Type B pancreatic cell (in vitro differentiated cells): Measurements from ENCODE around the gene ZNF426. TPM values are rescaled to one million over a fixed set of nuclear protein-coding genes. Genes with fewer than 3 reads are reported as not detected.
"Not testable (repeated sequence)": the region's sequence is repeated elsewhere in the genome, so short reads cannot be mapped to it uniquely, and the experiment has no call there.

Experiments
- DNase-seq: peaks from one replicate; pipeline ENCODE4 v3.0.0; 2021; ENCODE audit warnings: mixed read lengths; ENCODE audit not compliant: unreplicated experiment; ENCODE audit errors: extremely low spot score
- H3K27ac Mint-ChIP-seq: 2 replicates; pipeline ENCODE4 v1.8.0; 2021; ENCODE audit warnings: mild to moderate bottlenecking, mixed read lengths
- H3K27me3 Mint-ChIP-seq: 2 replicates; pipeline ENCODE4 v1.8.0; 2021; ENCODE audit warnings: mixed read lengths
- H3K36me3 Mint-ChIP-seq: 2 replicates; pipeline ENCODE4 v1.8.0; 2021; ENCODE audit warnings: mixed read lengths
- H3K4me1 Mint-ChIP-seq: one replicate; pipeline ENCODE4 v1.8.0; 2021; ENCODE audit warnings: mixed read lengths; ENCODE audit not compliant: unreplicated experiment
- H3K4me3 Mint-ChIP-seq: 2 replicates; pipeline ENCODE4 v1.8.0; 2021; ENCODE audit warnings: mild to moderate bottlenecking, mixed read lengths
- H3K9me3 Mint-ChIP-seq: 2 replicates; pipeline ENCODE4 v1.8.0; 2021; ENCODE audit warnings: mixed read lengths
- total RNA-seq: library from RNA; stranded (reverse); gene quantifications from 2 replicates; pipeline ENCODE4 v1.2.1, GENCODE V29; 2021; ENCODE audit warnings: low replicate concordance
- TF ChIP-seq, protein P1 (sequence below): fragments of 200-600 bp; sonication (generic); conservative IDR thresholded peaks from 2 replicates; pipeline ENCODE4 v1.5.0; 2021; ENCODE audit warnings: antibody characterized with exemption, mild to moderate bottlenecking

ZNF426 gene
- total RNA-seq, 1 donor from 2014 or later = 32.1 TPM

- no peak overlapping the region for H3K4me3 Mint-ChIP-seq
Observed at GRCh38 chr19:9570255-9570654, 31.8 kb upstream of the ZNF426 start.

DNA sequence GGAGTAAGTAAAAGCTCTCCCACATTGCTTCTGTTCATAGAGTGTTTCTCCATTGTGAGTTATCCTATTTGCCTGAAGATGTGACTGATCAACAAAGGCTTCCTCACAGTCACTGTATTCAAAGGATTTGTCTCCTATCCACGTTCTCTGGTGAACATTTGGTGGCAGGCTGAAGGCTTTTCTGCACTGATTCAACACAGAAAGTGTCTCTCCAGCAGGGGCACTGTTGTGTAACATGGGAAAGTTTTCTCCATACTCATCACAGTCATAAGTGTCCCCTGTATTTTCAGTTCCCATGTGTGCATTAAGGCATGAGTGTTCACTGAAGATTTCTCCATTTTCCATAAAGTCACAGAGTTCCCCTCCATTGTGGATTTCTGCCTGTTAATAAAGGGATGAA, 28.3 kb upstream of the ZNF426 start:
- Mint-ChIP-seq H3K4me1 (no peaks in the 10 kb centered on the region), H3K4me3 (peak overlapping the region; percentile 16), H3K27me3 (no peaks in the 10 kb centered on the region), H3K9me3 (peaks cover 29% of the 10 kb centered on the region), H3K36me3 (peaks cover 73% of the 10 kb centered on the region), H3K27ac (peak overlapping the region; percentile 68)
- DNase-seq = no peak
- TF ChIP-seq, protein P1, sequence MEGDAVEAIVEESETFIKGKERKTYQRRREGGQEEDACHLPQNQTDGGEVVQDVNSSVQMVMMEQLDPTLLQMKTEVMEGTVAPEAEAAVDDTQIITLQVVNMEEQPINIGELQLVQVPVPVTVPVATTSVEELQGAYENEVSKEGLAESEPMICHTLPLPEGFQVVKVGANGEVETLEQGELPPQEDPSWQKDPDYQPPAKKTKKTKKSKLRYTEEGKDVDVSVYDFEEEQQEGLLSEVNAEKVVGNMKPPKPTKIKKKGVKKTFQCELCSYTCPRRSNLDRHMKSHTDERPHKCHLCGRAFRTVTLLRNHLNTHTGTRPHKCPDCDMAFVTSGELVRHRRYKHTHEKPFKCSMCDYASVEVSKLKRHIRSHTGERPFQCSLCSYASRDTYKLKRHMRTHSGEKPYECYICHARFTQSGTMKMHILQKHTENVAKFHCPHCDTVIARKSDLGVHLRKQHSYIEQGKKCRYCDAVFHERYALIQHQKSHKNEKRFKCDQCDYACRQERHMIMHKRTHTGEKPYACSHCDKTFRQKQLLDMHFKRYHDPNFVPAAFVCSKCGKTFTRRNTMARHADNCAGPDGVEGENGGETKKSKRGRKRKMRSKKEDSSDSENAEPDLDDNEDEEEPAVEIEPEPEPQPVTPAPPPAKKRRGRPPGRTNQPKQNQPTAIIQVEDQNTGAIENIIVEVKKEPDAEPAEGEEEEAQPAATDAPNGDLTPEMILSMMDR = peak; percentile 22

More at GRCh38 chr19:9570255-9570654, 31.8 kb upstream of the ZNF426 start:
- TF ChIP-seq, protein P1 = no peak
- Mint-ChIP-seq H3K27ac (no peak overlapping the region), H3K4me1 (no peaks in the 10 kb centered on the region), H3K36me3 (peaks cover 71% of the 10 kb centered on the region), H3K9me3 (peaks cover 39% of the 10 kb centered on the region), H3K27me3 (no peaks in the 10 kb centered on the region)
- DNase-seq = no peak

- Mint-ChIP-seq H3K27me3 (no peaks in the 10 kb centered on the region), H3K9me3 (peaks cover 24% of the 10 kb centered on the region), H3K27ac (peak overlapping the region; percentile 68), H3K36me3 (peaks cover 72% of the 10 kb centered on the region), H3K4me3 (peak overlapping the region; percentile 20), H3K4me1 (no peaks in the 10 kb centered on the region)
- no peak for DNase-seq
- TF ChIP-seq, protein P1 = no peak
Observed at GRCh38 chr19:9565900-9566705, 27.7 kb upstream of the ZNF426 start.

DNA sequence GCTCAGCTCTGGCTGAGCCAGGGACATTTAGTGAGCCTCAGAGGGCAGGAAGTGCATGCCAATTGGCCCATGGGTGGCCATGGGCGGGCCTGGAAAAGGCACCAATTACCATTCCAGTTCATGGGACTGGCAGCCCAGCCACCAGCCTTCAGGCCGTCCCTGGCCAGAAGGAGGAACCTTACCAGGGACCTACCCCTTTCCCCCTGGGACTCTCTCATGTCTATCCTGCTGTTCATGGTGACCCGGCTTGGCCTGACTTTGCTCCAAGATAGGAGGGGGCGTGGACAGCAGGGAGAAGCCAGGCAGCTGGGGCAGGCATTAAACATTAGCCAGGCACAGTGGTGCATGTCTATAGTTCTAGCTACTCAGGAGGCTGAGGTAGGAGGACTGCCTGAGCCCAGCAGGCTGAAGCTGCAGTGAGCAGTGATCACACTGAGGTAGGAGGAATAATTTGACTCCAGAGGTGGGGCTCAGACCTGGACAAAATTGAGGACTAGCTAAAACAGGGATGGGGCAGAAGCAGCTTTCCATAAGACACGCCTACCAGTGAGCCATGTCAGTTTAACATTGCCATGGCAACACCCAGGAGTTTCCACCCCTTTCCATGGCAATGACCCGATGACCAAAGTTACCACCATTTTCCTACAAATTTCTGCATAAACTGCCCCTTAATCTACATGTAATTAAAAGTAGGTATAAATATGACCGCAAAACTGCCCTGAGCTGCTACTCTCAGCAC, 14.3 kb upstream of the ZNF426 start:
- Mint-ChIP-seq H3K27ac (no peak overlapping the region), H3K27me3 (no peaks in the 10 kb centered on the region), H3K4me3 (no peak overlapping the region), H3K36me3 (no peaks in the 10 kb centered on the region), H3K9me3 (peaks cover 14% of the 10 kb centered on the region), H3K4me1 (no peaks in the 10 kb centered on the region)
- DNase-seq = no peak
- TF ChIP-seq, protein P1 = no peak

- Mint-ChIP-seq H3K9me3 (peaks cover 14% of the 10 kb centered on the region), H3K27ac (no peak overlapping the region), H3K4me1 (no peaks in the 10 kb centered on the region), H3K27me3 (no peaks in the 10 kb centered on the region), H3K36me3 (peaks cover 4% of the 10 kb centered on the region), H3K4me3 (no peak overlapping the region)
- TF ChIP-seq, protein P1 = no peak
- DNase-seq = no peak
Observed at GRCh38 chr19:9547870-9548269, 9.4 kb upstream of the ZNF426 start.

- not testable (repeated sequence) for DNase-seq, H3K4me3 Mint-ChIP-seq, H3K27ac Mint-ChIP-seq, H3K27me3 Mint-ChIP-seq, H3K4me1 Mint-ChIP-seq
- Mint-ChIP-seq H3K36me3 (peaks cover 21% of the 10 kb centered on the region), H3K9me3 (peaks cover 24% of the 10 kb centered on the region)
Observed at GRCh38 chr19:9541281-9541680, 2.8 kb upstream of the ZNF426 start.

DNA sequence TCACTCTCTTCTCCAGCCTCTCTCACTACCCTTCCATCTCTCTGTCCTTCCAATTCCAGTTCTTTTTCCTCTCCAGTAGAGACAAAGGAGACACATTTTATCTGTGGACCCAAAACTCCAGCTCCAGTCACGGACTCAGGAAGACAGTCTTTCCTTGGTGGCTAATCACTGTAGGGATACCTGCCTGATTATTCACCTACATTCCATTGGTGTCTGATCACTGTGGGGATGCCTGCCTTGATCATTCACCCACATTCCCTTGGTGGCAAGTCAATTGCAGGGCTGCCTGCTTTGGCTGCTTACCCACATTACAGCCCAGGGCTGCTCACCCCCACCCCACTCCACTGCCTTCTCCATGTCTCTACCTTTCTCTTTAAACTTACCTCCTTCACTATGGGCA, 1.5 kb upstream of the ZNF426 start:
- peak overlapping the region; percentile 100 for H3K27ac Mint-ChIP-seq
- H3K4me1 Mint-ChIP-seq = not testable (repeated sequence)

DNA sequence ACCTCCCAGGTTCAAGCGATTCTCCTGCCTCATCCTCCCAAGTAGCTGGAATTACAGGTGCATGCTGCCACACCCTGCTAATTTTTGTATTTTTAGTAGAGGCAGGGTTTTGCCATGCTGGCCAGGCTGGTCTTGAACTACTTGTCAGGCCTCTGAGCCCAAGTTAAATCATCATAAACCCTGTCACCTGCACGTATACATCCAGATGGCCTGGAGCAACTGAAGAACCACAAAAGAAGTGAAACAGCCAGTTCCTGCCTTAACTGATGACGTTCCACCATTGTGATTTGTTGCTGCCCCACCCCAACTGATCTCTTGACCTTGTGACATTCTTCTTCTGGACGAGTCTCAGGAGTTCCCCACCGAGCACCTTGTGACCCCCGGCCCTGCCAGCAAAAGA, 756 bp upstream of the ZNF426 start:
- H3K9me3 Mint-ChIP-seq = peaks cover 24% of the 10 kb centered on the region

More for the DNA sequence above, 1.5 kb upstream of the ZNF426 start:
- DNase-seq, H3K27me3 Mint-ChIP-seq: not testable (repeated sequence)
- H3K9me3 Mint-ChIP-seq = peaks cover 24% of the 10 kb centered on the region
- H3K4me3 Mint-ChIP-seq = peak overlapping the region; percentile 79
- H3K36me3 Mint-ChIP-seq = peaks cover 35% of the 10 kb centered on the region

More for the DNA sequence above, 756 bp upstream of the ZNF426 start:
- Mint-ChIP-seq H3K4me3 (peak overlapping the region; percentile 100), H3K36me3 (peaks cover 42% of the 10 kb centered on the region), H3K27ac (peak overlapping the region; percentile 100)
- not testable (repeated sequence) for H3K27me3 Mint-ChIP-seq, DNase-seq, H3K4me1 Mint-ChIP-seq
